Left lung (tissue), 10 donors: ENCODE measurements around the gene RNASEH2A. TPM values are rescaled to one million over a fixed set of nuclear protein-coding genes. Genes with fewer than 3 reads are reported as not detected.
A peak's percentile ranks its signal among the peaks of the same experiment; 100 is the strongest.
"Not testable (repeated sequence)": the region's sequence is repeated elsewhere in the genome, so short reads cannot be mapped to it uniquely, and the experiment has no call there.

ENCODE experiments used
- ATAC-seq: fragments of 200-7000 bp; cut with Tn5 transposase; one replicate; pipeline ENCODE4 v1.9.1; 2020; ENCODE audit warnings: moderate library complexity
- DNase-seq, 4 donors: peaks; one replicate each; pipeline ENCODE4 v3.0.0-alpha.2; 2013 to 2020
- H3K27ac ChIP-seq, 2 donors: fragments of 200-600 bp; sonication (generic) in 1 of 2; one replicate each; pipeline versions ENCODE4 v1.5.0 to v1.8.0; 2020 to 2021
- H3K27me3 ChIP-seq, 2 donors: fragments of 200-600 bp; sonication (generic) in 1 of 2; one replicate each; pipeline versions ENCODE4 v1.5.0 to v1.8.0; 2020 to 2021
- H3K36me3 ChIP-seq, 2 donors: fragments of 200-600 bp; sonication (generic) in 1 of 2; one replicate each; pipeline versions ENCODE4 v1.5.0 to v1.8.0; 2020 to 2021
- H3K4me1 ChIP-seq, 2 donors: fragments of 200-600 bp; one replicate each; pipeline ENCODE4 v1.8.0; 2021
- H3K4me3 ChIP-seq, 2 donors: fragments of 200-600 bp; sonication (generic) in 1 of 2; one replicate each; pipeline versions ENCODE4 v1.5.0 to v1.8.0; 2020 to 2021; ENCODE audit warnings: mild to moderate bottlenecking in 1 of 2
- H3K9me3 ChIP-seq, 2 donors: fragments of 200-600 bp; sonication (generic) in 1 of 2; one replicate each; pipeline versions ENCODE4 v1.5.0 to v1.8.0; 2020 to 2021
- CTCF ChIP-seq, 2 donors: fragments of 200-600 bp; sonication (generic) in 1 of 2; IDR thresholded peaks; one replicate each; pipeline versions ENCODE4 v1.5.0 to v1.8.0; 2021; ENCODE audit warnings: antibody characterized with exemption in 2 of 2
- intact Hi-C, 2 donors: fragments of 100-400 bp; cut with DNase I; formaldehyde crosslinking; loops; one replicate each; pipeline versions ENCODE4 v1.11.2 to v1.14.2; 2022
- polyA plus RNA-seq, 6 donors: library from polyadenylated mRNA; unstranded; fragments of 120-200 nt; gene quantifications; one replicate each; pipeline ENCODE4 v1.2.1, GENCODE V29; 2013; ENCODE audit not compliant: insufficient read length in 6 of 6
- total RNA-seq, 2 donors: library from RNA; stranded (reverse); fragmentation: NEBNext Ultra II Directional; extraction: Animal tissue kit (Norgen Biotek cat#: 25700); gene quantifications; one replicate each; pipeline ENCODE4 v1.2.1, GENCODE V29; 2021
- donor health status: DM: no; HTN: yes; CAD: no.
- donor health status: DM: no; HTN: no; CAD: no.

RNASEH2A gene
- total and polyA plus RNA-seq, 8 donors = 10.9 to 47.4 (median 31.3) TPM

GRCh38 chr19:12797141-12797587 is 9.2 kb upstream of the RNASEH2A start:
- intact Hi-C loops = loop anchor here in 1 of 2 donors (5.0 kb wide), 1 partner anchor 35 kb away; no protein-coding TSS in a partner anchor
- H3K4me1 ChIP-seq = peaks cover 22 to 52% of the 10 kb centered on the region in 2 donors
- no peak overlapping the region for H3K27ac ChIP-seq
- DNase-seq (no peak), ATAC-seq (no peak)
- H3K27me3 ChIP-seq = peaks cover 0 to 15% of the 10 kb centered on the region in 2 donors
- H3K36me3 ChIP-seq = peaks cover 0 to 27% of the 10 kb centered on the region in 2 donors
- no peak overlapping the region for H3K4me3 ChIP-seq
- H3K9me3 ChIP-seq = no peaks in the 10 kb centered on the region
- no peak for TF ChIP-seq CTCF (IDR thresholded peaks at IDR 0.05)

GRCh38 chr19:12797607-12798006 is 8.8 kb upstream of the RNASEH2A start:
- DNase-seq = not testable (repeated sequence)

GRCh38 chr19:12799742-12800465 is 6.5 kb upstream of the RNASEH2A start:
- peak overlapping the region in 1 of 2 donors; percentile 76 for H3K4me3 ChIP-seq
- no peak for TF ChIP-seq CTCF (IDR thresholded peaks at IDR 0.05)
- peaks cover 23 to 44% of the 10 kb centered on the region in 2 donors for H3K4me1 ChIP-seq
- H3K9me3 ChIP-seq = no peaks in the 10 kb centered on the region
- H3K27me3 ChIP-seq = peaks cover 0 to 25% of the 10 kb centered on the region in 2 donors
- intact Hi-C loops = loop anchor here (5.0 kb wide), 2 partner anchors 33 to 38 kb away; no protein-coding TSS in a partner anchor
- peak in 1 of 4 donors; percentile 53 for DNase-seq
- peaks cover 0 to 17% of the 10 kb centered on the region in 2 donors for H3K36me3 ChIP-seq
- no peak overlapping the region for H3K27ac ChIP-seq
- no peak for ATAC-seq

More at GRCh38 chr19:12797607-12798006, 8.8 kb upstream of the RNASEH2A start:
- ATAC-seq, H3K4me3 ChIP-seq, H3K9me3 ChIP-seq, H3K27ac ChIP-seq: not testable (repeated sequence)
- H3K27me3 ChIP-seq = peaks cover 0 to 19% of the 10 kb centered on the region in 2 donors
- H3K4me1 ChIP-seq = peaks cover 26 to 55% of the 10 kb centered on the region in 2 donors
- intact Hi-C loops = loop anchor here in 1 of 2 donors (5.0 kb wide), 1 partner anchor 35 kb away; no protein-coding TSS in a partner anchor
- peaks cover 0 to 24% of the 10 kb centered on the region in 2 donors for H3K36me3 ChIP-seq

GRCh38 chr19:12800466-12800770 is 6.0 kb upstream of the RNASEH2A start:
- H3K9me3 ChIP-seq = no peaks in the 10 kb centered on the region
- ATAC-seq = no peak
- no peak for TF ChIP-seq CTCF (IDR thresholded peaks at IDR 0.05)
- no peak for DNase-seq
- peaks cover 0 to 17% of the 10 kb centered on the region in 2 donors for H3K36me3 ChIP-seq
- peak overlapping the region; percentile 76 to 90 for H3K4me3 ChIP-seq
- H3K27me3 ChIP-seq = peaks cover 0 to 25% of the 10 kb centered on the region in 2 donors
- no peak overlapping the region for H3K27ac ChIP-seq
- H3K4me1 ChIP-seq = peaks cover 23 to 39% of the 10 kb centered on the region in 2 donors
- intact Hi-C loops = loop anchor here in 1 of 2 donors (5.0 kb wide), 1 partner anchor 33 kb away; no protein-coding TSS in a partner anchor

GRCh38 chr19:12800923-12801465 is 5.4 kb upstream of the RNASEH2A start:
- peaks cover 0 to 17% of the 10 kb centered on the region in 2 donors for H3K36me3 ChIP-seq
- no peak for TF ChIP-seq CTCF (IDR thresholded peaks at IDR 0.05)
- H3K9me3 ChIP-seq = no peaks in the 10 kb centered on the region
- intact Hi-C loops = loop anchor here in 1 of 2 donors (5.0 kb wide), 1 partner anchor 34 kb away; no protein-coding TSS in a partner anchor
- H3K27me3 ChIP-seq = peaks cover 0 to 25% of the 10 kb centered on the region in 2 donors
- peaks cover 19 to 34% of the 10 kb centered on the region in 2 donors for H3K4me1 ChIP-seq
- peak overlapping the region; percentile 76 to 90 for H3K4me3 ChIP-seq
- DNase-seq = no peak
- H3K27ac ChIP-seq = peak overlapping the region in 1 of 2 donors; percentile 63
- ATAC-seq = peak; percentile 39
